ENCODE measurements around the gene CNOT4. TPM values are rescaled to one million over a fixed set of nuclear protein-coding genes. Genes with fewer than 3 reads are reported as not detected.

Gene CNOT4
- total and polyA plus RNA-seq, 2 of the 13 experiments (the other 11 are each of a cell fraction or from before 2014, with no cell fraction given) = 7.4 to 8.4 TPM

DNA sequence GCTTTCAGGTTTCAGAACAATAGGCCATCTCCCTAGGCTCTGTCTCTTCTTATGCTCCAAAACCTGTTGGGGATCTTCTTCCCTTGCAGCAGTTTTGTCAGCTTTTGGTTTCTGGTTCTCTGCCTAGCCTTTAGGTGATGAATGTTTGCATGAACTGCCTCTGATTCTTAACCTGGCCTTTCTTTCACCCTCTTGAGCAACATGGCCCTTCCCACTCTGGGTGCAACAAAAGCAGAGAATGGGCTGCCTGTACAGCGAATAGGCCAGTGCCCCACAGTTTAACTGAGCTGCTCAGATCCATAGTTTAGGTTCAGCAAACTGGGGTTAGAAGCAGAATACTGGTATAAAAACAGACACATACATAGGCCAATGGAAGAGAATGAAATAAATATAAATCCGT is 29.7 kb upstream of the CNOT4 start (continued):
- TF ChIP-seq ZBTB39 (CRISPR knock-in tag; IDR thresholded peaks at IDR 0.05) = no peak
- TF ChIP-seq, protein P1, sequence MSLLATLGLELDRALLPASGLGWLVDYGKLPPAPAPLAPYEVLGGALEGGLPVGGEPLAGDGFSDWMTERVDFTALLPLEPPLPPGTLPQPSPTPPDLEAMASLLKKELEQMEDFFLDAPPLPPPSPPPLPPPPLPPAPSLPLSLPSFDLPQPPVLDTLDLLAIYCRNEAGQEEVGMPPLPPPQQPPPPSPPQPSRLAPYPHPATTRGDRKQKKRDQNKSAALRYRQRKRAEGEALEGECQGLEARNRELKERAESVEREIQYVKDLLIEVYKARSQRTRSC (CRISPR knock-in tag; IDR thresholded peaks at IDR 0.05; ENCODE audit: low read depth) = no peak
- TF ChIP-seq NFYB (CRISPR knock-in tag; IDR thresholded peaks at IDR 0.05) = no peak
- TF ChIP-seq ZNF574 (CRISPR knock-in tag; IDR thresholded peaks at IDR 0.05) = no peak

- Histone ChIP-seq H4K20me1 (ENCODE audit: insufficient read depth, low read length) (no peaks in the 10 kb centered on the region), H3K9ac (ENCODE audit: insufficient read depth, low read depth, low read length) (no peak overlapping the region), H3K36me3 (replicated peaks in 1 of 2; ENCODE audit: control insufficient read depth in 1 of 2, insufficient read depth in 2 of 2, low read length in 2 of 2) (no peaks in the 10 kb centered on the region), H3K27ac (ENCODE audit: extremely low read length, insufficient read depth, low read length) (no peak overlapping the region), H2AFZ (ENCODE audit: low read length) (no peak overlapping the region), H3K9me3 (ENCODE audit: low read length) (no peaks in the 10 kb centered on the region), H3K4me2 (ENCODE audit: low read depth, low read length) (no peak overlapping the region), H3K27me3 (ENCODE audit: control insufficient read depth in 1 of 2, insufficient read depth in 2 of 2, low read length in 2 of 2) (no peaks in the 10 kb centered on the region), H3K79me2 (ENCODE audit: insufficient read depth, low read length) (no peaks in the 10 kb centered on the region), H3K4me1 (ENCODE audit: insufficient read depth, low read length) (0 out of 2 replicates have a peak, but pooled peaks cover 14% of the 10 kb centered on the region), H3K4me3 (replicated peaks in 1 of 3; ENCODE audit: insufficient read depth in 1 of 3, low read depth in 2 of 3, low read length in 3 of 3) (no peak overlapping the region)
- WGBS (ENCODE audit: low lambda C conversion rate) = 22% methylated on average over 3 of the region's 3 CpGs
- intact Hi-C loops (cut with micrococcal nuclease; ENCODE audit: unreplicated experiment) = no loop called here
- BruUV-seq (replicated peaks) = no TSS peak
- in situ Hi-C loops (cut with HindIII; ENCODE audit: extremely low pct_ligation_motif_present, low pct_unique_long_range_greater_than_20kb) = no loop called here
- ATAC-seq = no peak
- ChIA-PET CTCF (ENCODE audit: low intra/inter-chr PET ratio, low total read pairs) (no interaction called here), POLR2A (no interaction called here)
- no peak for DNase-seq (ENCODE audit: low spot score)
- FAIRE-seq = no peak
- TF ChIP-seq ZNF773 (CRISPR knock-in tag; IDR thresholded peaks at IDR 0.05; ENCODE audit: borderline replicate concordance) (no peak), DBP (CRISPR knock-in tag; IDR thresholded peaks at IDR 0.05; ENCODE audit: not compliant biosample characterization) (no peak), E2F5 (CRISPR knock-in tag; conservative IDR thresholded peaks at IDR 0.05) (no peak), ZBTB42 (CRISPR knock-in tag; IDR thresholded peaks at IDR 0.05) (no peak), SSRP1 (CRISPR knock-in tag; IDR thresholded peaks at IDR 0.05) (no peak), LCORL (IDR thresholded peaks at IDR 0.05) (no peak), LCORL (CRISPR knock-in tag; IDR thresholded peaks at IDR 0.05) (no peak), ZNF124 (CRISPR knock-in tag; IDR thresholded peaks at IDR 0.05) (no peak)
- TF ChIP-seq, protein P2, sequence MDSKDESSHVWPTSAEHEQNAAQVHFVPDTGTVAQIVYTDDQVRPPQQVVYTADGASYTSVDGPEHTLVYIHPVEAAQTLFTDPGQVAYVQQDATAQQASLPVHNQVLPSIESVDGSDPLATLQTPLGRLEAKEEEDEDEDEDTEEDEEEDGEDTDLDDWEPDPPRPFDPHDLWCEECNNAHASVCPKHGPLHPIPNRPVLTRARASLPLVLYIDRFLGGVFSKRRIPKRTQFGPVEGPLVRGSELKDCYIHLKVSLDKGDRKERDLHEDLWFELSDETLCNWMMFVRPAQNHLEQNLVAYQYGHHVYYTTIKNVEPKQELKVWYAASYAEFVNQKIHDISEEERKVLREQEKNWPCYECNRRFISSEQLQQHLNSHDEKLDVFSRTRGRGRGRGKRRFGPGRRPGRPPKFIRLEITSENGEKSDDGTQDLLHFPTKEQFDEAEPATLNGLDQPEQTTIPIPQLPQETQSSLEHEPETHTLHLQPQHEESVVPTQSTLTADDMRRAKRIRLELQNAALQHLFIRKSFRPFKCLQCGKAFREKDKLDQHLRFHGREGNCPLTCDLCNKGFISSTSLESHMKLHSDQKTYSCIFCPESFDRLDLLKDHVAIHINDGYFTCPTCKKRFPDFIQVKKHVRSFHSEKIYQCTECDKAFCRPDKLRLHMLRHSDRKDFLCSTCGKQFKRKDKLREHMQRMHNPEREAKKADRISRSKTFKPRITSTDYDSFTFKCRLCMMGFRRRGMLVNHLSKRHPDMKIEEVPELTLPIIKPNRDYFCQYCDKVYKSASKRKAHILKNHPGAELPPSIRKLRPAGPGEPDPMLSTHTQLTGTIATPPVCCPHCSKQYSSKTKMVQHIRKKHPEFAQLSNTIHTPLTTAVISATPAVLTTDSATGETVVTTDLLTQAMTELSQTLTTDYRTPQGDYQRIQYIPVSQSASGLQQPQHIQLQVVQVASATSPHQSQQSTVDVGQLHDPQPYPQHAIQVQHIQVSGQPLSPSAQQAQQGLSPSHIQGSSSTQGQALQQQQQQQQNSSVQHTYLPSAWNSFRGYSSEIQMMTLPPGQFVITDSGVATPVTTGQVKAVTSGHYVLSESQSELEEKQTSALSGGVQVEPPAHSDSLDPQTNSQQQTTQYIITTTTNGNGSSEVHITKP (CRISPR knock-in tag; IDR thresholded peaks at IDR 0.05; ENCODE audit: low read depth) = no peak
Observed at GRCh38 chr7:135538376-135538775, 28.5 kb upstream of the CNOT4 start.

Measured in HepG2 (cell line).